Measurements from ENCODE around the gene RPS4Y2. TPM values are rescaled to one million over a fixed set of nuclear protein-coding genes. Genes with fewer than 3 reads are reported as not detected.

RPS4Y2 gene
- total and polyA plus RNA-seq, 9 donors, result not detected

DNA sequence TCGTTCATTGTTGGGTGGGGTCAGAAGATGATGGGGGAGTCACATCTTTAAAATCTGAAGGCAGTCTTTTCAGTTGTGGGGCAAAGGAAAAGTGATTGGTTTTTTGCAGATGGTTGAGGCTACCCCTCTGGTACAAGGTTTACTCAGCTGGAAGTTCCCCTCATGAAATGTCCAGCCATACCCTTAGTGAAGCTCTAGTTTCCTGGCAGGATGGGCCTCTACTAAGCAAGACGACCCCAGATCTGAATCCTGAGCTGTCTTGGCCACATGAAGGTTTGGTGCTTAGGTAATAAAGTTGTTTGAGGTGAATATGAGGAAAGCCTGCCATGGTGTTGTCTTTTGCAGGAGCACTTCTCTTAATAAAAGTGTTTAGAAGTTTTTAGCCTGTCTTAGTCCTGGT, 9.2 kb downstream of the RPS4Y2 start:
- Histone ChIP-seq H3K9me3 (no peaks in the 10 kb centered on the region), H3K27me3 (no peaks in the 10 kb centered on the region), H3K27ac (no peak overlapping the region), H3K36me3 (no peaks in the 10 kb centered on the region), H3K4me1 (ENCODE audit: insufficient read depth) (no peaks in the 10 kb centered on the region), H3K4me3 (no peak overlapping the region)
- DNase-seq, result no peak
- intact Hi-C loops (cut with DNase I), result no loop called here
- TF ChIP-seq, protein P1, sequence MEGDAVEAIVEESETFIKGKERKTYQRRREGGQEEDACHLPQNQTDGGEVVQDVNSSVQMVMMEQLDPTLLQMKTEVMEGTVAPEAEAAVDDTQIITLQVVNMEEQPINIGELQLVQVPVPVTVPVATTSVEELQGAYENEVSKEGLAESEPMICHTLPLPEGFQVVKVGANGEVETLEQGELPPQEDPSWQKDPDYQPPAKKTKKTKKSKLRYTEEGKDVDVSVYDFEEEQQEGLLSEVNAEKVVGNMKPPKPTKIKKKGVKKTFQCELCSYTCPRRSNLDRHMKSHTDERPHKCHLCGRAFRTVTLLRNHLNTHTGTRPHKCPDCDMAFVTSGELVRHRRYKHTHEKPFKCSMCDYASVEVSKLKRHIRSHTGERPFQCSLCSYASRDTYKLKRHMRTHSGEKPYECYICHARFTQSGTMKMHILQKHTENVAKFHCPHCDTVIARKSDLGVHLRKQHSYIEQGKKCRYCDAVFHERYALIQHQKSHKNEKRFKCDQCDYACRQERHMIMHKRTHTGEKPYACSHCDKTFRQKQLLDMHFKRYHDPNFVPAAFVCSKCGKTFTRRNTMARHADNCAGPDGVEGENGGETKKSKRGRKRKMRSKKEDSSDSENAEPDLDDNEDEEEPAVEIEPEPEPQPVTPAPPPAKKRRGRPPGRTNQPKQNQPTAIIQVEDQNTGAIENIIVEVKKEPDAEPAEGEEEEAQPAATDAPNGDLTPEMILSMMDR (IDR thresholded peaks at IDR 0.05), result no peak
- TF ChIP-seq POLR2A (IDR thresholded peaks at IDR 0.05), result no peak
- no peak for TF ChIP-seq EP300 (IDR thresholded peaks at IDR 0.05)
- WGBS, 3 donors, result no CpG with 5 or more reads among the region's 2 CpGs

DNA sequence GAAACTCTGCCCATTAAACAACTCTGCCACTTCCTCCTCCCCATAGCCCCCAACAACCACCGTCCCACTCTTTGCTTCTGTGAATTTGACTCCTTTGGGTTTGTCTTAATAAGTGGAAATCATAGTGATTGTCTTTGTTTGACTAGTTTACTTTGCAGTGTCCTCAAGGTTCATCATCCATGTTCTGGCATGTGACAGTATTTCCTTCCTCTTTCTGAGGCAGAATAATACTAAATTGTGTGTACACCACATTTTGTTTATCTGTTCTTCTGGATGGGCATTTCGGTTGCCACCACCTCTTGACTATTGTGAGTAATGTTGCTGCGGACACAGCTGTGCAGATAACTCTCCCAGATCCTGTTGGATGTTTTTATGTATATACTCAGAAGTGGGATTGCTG, 14.8 kb downstream of the RPS4Y2 start:
- no peak for DNase-seq
- Histone ChIP-seq H3K9me3 (no peaks in the 10 kb centered on the region), H3K4me3 (no peak overlapping the region), H3K27me3 (no peaks in the 10 kb centered on the region), H3K36me3 (no peaks in the 10 kb centered on the region), H3K4me1 (ENCODE audit: insufficient read depth) (no peaks in the 10 kb centered on the region), H3K27ac (no peak overlapping the region)
- intact Hi-C loops (cut with DNase I), result no loop called here
- TF ChIP-seq, protein P1 (IDR thresholded peaks at IDR 0.05), result no peak
- no peak for TF ChIP-seq EP300 (IDR thresholded peaks at IDR 0.05)
- no peak for TF ChIP-seq POLR2A (IDR thresholded peaks at IDR 0.05)
- WGBS, 3 donors, result no CpG with 5 or more reads among the region's 3 CpGs

DNA sequence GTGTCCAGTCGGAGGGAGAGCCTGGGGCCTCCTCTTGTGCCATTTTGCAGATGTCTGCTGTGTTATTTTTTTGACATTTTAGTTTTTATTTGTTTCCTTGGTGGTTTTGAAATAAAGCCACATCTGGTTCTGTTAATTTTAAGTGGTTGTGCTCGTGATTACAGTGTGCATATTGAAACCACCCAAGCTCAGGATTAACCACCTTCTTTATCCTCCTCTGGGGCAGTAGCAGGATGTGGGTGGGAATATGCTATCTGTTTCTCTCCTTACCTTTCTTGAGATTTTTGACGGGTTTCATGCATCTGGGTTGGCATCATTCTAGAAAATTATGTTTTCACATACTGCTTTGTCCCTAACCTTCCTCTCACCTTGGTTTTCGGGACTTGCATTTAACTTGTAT, 20.2 kb downstream of the RPS4Y2 start:
- no peak overlapping the region for H3K27ac ChIP-seq
- no peaks in the 10 kb centered on the region for H3K4me1 ChIP-seq (ENCODE audit: insufficient read depth)
- H3K36me3 ChIP-seq, result no peaks in the 10 kb centered on the region
- no CpG with 5 or more reads among the region's 4 CpGs for WGBS, 3 donors
- H3K27me3 ChIP-seq, result no peaks in the 10 kb centered on the region
- no peaks in the 10 kb centered on the region for H3K9me3 ChIP-seq
- DNase-seq, result no peak
- TF ChIP-seq POLR2A (IDR thresholded peaks at IDR 0.05) (no peak), EP300 (IDR thresholded peaks at IDR 0.05) (no peak)
- TF ChIP-seq, protein P1 (IDR thresholded peaks at IDR 0.05), result no peak
- no peak overlapping the region for H3K4me3 ChIP-seq
- intact Hi-C loops (cut with DNase I), result no loop called here

DNA sequence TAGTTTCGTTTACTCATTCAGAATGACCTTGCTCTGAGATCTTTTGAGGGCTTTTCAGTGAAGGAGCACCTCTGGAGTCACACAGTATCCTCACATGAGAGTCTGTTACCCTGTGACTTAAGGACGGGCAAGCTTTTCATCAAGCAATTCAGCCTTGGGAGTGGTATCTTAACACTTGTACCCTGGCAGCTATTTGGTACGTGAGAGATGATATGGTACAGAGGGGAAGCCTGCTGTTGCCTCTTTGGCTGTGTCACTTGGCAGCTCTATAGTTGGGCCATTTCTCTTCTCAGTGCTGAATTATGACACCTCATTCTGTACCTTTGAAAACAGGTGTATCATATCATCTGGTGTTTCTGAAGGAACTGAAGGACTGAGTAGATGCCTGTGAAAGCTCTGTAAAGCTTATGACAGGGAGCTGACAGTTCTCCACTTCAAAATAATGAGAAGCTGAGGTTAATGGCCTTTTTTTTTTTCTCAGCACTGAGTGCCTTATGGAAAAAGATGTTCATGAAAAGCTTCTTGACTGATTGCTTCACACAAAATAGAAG, 24.3 kb downstream of the RPS4Y2 start:
- no peaks in the 10 kb centered on the region for H3K27me3 ChIP-seq
- no peak for TF ChIP-seq POLR2A (IDR thresholded peaks at IDR 0.05)
- TF ChIP-seq, protein P1 (IDR thresholded peaks at IDR 0.05), result no peak
- no peak for TF ChIP-seq EP300 (IDR thresholded peaks at IDR 0.05)
- H3K4me3 ChIP-seq, result no peak overlapping the region
- H3K36me3 ChIP-seq, result no peaks in the 10 kb centered on the region
- intact Hi-C loops (cut with DNase I), result no loop called here
- H3K4me1 ChIP-seq (ENCODE audit: insufficient read depth), result no peaks in the 10 kb centered on the region
- no peaks in the 10 kb centered on the region for H3K9me3 ChIP-seq
- H3K27ac ChIP-seq, result no peak overlapping the region
- DNase-seq, result no peak
- WGBS, 3 donors, result no CpG with 5 or more reads among the region's 3 CpGs

Measured in ovary (tissue), 9 donors.